Measurements from ENCODE around the gene INTS3. TPM values are rescaled to one million over a fixed set of nuclear protein-coding genes. Genes with fewer than 3 reads are reported as not detected.

The INTS3 gene
- total and polyA plus RNA-seq, 11 donors, result 19.6 to 41.8 (median 30.7) TPM

DNA sequence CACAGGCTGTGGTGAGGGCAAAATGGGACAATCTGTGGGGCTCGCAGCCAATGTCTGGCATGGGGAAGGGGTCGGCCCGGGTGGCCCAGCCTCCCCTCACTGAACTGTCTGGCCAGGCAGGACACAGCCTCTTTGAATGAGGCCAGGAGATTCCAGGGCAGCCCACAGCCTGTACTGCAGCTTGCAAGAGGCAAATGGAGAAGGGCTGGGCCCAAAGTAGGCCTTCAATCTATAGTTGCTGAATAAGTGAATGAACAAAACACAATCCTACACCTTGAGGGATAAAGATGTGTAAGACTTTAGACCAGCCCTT is 70.6 kb downstream of the INTS3 start:
- H3K27me3 ChIP-seq, result no peaks in the 10 kb centered on the region
- intact Hi-C loops (cut with DNase I), result loop anchor here in 7 of 10 donors (5.0 to 10.0 kb wide), 6 partner anchors 146 to 476 kb away; partner anchors contain the start of genes DENND4B (in 5 of the 7), HAX1 (in 2 of the 7), CRTC2 (in 1 of the 7) and RAB13 (in 1 of the 7)
- peaks cover 0 to 17% (median 6%) of the 10 kb centered on the region in 12 donors for H3K4me1 ChIP-seq
- H3K27ac ChIP-seq, result no peak overlapping the region
- no peak for TF ChIP-seq CTCF (IDR thresholded peaks at IDR 0.05)
- no peak for TF ChIP-seq POLR2A (IDR thresholded peaks at IDR 0.05)
- H3K36me3 ChIP-seq, result peaks cover 0 to 2% (median 0%) of the 10 kb centered on the region in 9 donors
- ATAC-seq, result no peak
- H3K9me3 ChIP-seq, result no peaks in the 10 kb centered on the region
- H3K4me3 ChIP-seq, result no peak overlapping the region
- no peak for DNase-seq
- 63 to 79% (median 73%) methylated on average over 3 of the region's 3 CpGs for WGBS, 4 donors

DNA sequence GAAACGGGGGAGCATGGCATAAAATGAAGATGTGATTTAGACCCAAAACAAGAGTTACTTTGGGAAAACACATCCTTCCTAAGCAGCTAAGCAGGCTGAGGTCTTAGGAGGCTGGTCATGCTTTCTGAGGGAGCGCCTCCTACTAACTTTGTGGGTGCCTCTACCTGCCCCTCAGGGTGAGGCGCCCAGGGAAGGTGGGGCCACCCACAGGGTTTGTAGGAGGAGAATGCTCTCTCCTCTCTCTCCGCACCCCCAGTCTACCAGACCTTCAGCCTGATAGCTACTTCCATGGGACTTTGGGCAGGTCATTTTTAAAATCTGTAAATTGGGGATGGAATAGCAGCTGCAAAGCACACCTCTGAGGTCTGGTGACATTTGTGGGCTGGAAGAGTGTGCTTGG is 71.2 kb downstream of the INTS3 start:
- H3K27me3 ChIP-seq, result no peaks in the 10 kb centered on the region
- peaks cover 0 to 23% (median 11%) of the 10 kb centered on the region in 12 donors for H3K4me1 ChIP-seq
- WGBS, 4 donors, result 94 to 96% (median 95%) methylated on average over 4 of the region's 4 CpGs
- H3K4me3 ChIP-seq, result no peak overlapping the region
- ATAC-seq (no peak), DNase-seq (no peak)
- no peaks in the 10 kb centered on the region for H3K9me3 ChIP-seq
- H3K27ac ChIP-seq, result no peak overlapping the region
- no peak for TF ChIP-seq CTCF (IDR thresholded peaks at IDR 0.05)
- TF ChIP-seq POLR2A (IDR thresholded peaks at IDR 0.05), result no peak
- intact Hi-C loops (cut with DNase I), result loop anchor here in 7 of 10 donors (5.0 to 10.0 kb wide), 6 partner anchors 146 to 476 kb away; partner anchors contain the start of genes DENND4B (in 5 of the 7), HAX1 (in 2 of the 7), CRTC2 (in 1 of the 7) and RAB13 (in 1 of the 7)
- H3K36me3 ChIP-seq, result peaks cover 0 to 2% (median 0%) of the 10 kb centered on the region in 9 donors

DNA sequence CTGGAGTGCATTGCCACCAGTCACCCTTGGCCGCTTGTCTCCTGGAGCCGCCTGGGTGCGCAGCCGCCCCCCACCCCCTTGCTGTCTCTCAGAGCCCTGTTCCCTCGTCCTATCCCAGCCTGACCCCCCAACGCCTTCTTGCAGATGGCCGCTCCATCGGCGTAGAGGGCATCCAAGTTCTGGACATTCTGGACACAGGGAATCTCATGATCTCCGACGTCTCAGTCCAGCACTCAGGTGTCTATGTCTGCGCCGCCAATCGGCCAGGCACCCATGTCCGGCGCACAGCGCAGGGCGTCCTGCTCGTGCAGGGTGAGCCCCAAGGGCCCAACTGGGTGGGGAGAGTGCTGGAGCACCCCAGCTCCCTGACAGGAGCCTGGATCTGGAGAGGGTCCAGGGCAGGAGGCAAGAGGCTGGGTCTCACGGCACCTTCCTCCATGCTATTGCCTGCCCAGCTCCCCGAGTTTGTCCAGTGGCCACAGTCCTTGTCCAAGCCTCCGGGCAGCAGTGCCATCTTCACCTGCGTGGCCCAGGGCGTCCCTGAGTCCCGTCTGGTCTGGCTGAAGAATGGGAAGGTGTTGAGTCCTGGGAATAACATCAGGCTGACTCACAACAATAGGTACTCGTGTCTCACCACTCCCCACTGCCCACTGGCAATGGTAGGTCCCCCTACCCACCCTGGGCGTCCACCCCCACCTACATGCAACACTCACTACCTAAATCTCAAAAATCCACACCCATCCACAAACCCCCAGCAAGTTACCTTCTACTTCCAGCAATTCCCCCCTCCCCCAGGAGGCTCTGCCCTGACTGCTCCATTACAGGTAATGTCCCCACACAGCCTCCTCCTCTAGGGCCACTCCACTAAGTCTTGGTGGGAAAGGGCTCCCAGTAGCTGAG is 72.0 kb downstream of the INTS3 start:
- Histone ChIP-seq H3K36me3 (peaks cover 0 to 2% (median 0%) of the 10 kb centered on the region in 9 donors), H3K27ac (no peak overlapping the region), H3K9me3 (no peaks in the 10 kb centered on the region), H3K27me3 (no peaks in the 10 kb centered on the region), H3K4me3 (no peak overlapping the region), H3K4me1 (peaks cover 0 to 31% (median 15%) of the 10 kb centered on the region in 12 donors)
- 91 to 93% (median 93%) methylated on average over 27 of the region's 27 CpGs for WGBS, 4 donors
- no peak for TF ChIP-seq CTCF (IDR thresholded peaks at IDR 0.05)
- no peak for TF ChIP-seq POLR2A (IDR thresholded peaks at IDR 0.05)
- ATAC-seq (no peak), DNase-seq (no peak)
- intact Hi-C loops (cut with DNase I), result loop anchor here in 7 of 10 donors (5.0 to 10.0 kb wide), 6 partner anchors 145 to 475 kb away; partner anchors contain the start of genes DENND4B (in 5 of the 7), HAX1 (in 2 of the 7), CRTC2 (in 1 of the 7) and RAB13 (in 1 of the 7)

- no peak for TF ChIP-seq CTCF (IDR thresholded peaks at IDR 0.05)
- TF ChIP-seq POLR2A (IDR thresholded peaks at IDR 0.05), result no peak
- Histone ChIP-seq H3K27me3 (no peaks in the 10 kb centered on the region), H3K36me3 (peaks cover 0 to 2% (median 0%) of the 10 kb centered on the region in 9 donors), H3K27ac (no peak overlapping the region), H3K4me1 (peaks cover 0 to 38% (median 19%) of the 10 kb centered on the region in 12 donors), H3K9me3 (no peaks in the 10 kb centered on the region), H3K4me3 (no peak overlapping the region)
- intact Hi-C loops (cut with DNase I), result no loop called here
- 65 to 83% (median 81%) methylated on average over 2 to 7 of the region's 7 CpGs for WGBS, 4 donors
- no peak for DNase-seq
- no peak for ATAC-seq
Measured at GRCh38 chr1:153800516-153800915, 72.7 kb downstream of the INTS3 start.

All from heart left ventricle (tissue), 16 donors.